BLaER1 treated with 17β-estradiol and CSF1 and Interleukin-3, amounts not matched to agents 10 nM and 100 nM (cell line): ENCODE measurements around the gene SLC35F3.
"Not testable (repeated sequence)": the region's sequence is repeated elsewhere in the genome, so short reads cannot be mapped to it uniquely, and the experiment has no call there.

Experiments used
- H3K27ac ChIP-seq, 11 experiments: shearing (Covaris generic); formaldehyde crosslinking; 2 replicates each; pipeline ENCODE4 v1.8.1; 2022
- H3K27me3 ChIP-seq, 11 experiments: shearing (Covaris generic); formaldehyde crosslinking; 2 replicates each; pipeline ENCODE4 v1.8.1; 2022
- H3K36me3 ChIP-seq, 11 experiments: shearing (Covaris generic); formaldehyde crosslinking; 2 replicates each; pipeline ENCODE4 v1.8.1; 2022
- H3K4me1 ChIP-seq, 10 experiments: shearing (Covaris generic); formaldehyde crosslinking; 2 replicates each; pipeline ENCODE4 v1.8.1; 2022
- H3K4me2 ChIP-seq, 11 experiments: shearing (Covaris generic); formaldehyde crosslinking; 2 replicates each; pipeline ENCODE4 v1.8.1; 2022
- H3K4me3 ChIP-seq, 10 experiments: shearing (Covaris generic); formaldehyde crosslinking; 2 replicates each; pipeline ENCODE4 v1.8.1; 2022
- H3K9ac ChIP-seq, 11 experiments: shearing (Covaris generic); formaldehyde crosslinking; 2 replicates each; pipeline ENCODE4 v1.8.1; 2022
- H3K9me3 ChIP-seq, 11 experiments: shearing (Covaris generic); formaldehyde crosslinking; replicated peaks in 1 of 11; 2 replicates each; pipeline ENCODE4 v1.8.1; 2022
- H4K20me1 ChIP-seq, 11 experiments: shearing (Covaris generic); formaldehyde crosslinking; 2 replicates each; pipeline ENCODE4 v1.8.1; 2022
- Cebpa-rat ChIP-seq, 11 experiments: shearing (Covaris generic); IDR thresholded peaks; 2 replicates each; pipeline ENCODE4 v1.8.1; 2022

Gene SLC35F3

GRCh38 chr1:234168061-234168724 is 263.7 kb downstream of the SLC35F3 start:
- Histone ChIP-seq H3K4me1 (peaks cover 9 to 49% (median 32%) of the 10 kb centered on the region in 10 experiments), H3K36me3 (no peaks in the 10 kb centered on the region), H4K20me1 (no peaks in the 10 kb centered on the region), H3K4me2 (no peak overlapping the region), H3K9me3 (no peaks in the 10 kb centered on the region), H3K27me3 (no peaks in the 10 kb centered on the region), H3K27ac (no peak overlapping the region), H3K4me3 (no peak overlapping the region), H3K9ac (no peak overlapping the region)
- TF ChIP-seq Cebpa-rat (IDR thresholded peaks at IDR 0.05): no peak

GRCh38 chr1:234169161-234169849 is 264.8 kb downstream of the SLC35F3 start:
- no peak overlapping the region for H3K9ac ChIP-seq
- peaks cover 9 to 49% (median 33%) of the 10 kb centered on the region in 10 experiments for H3K4me1 ChIP-seq
- no peaks in the 10 kb centered on the region for H3K27me3 ChIP-seq
- peak overlapping the region in 4 of 11 experiments; percentile 81 to 97 (median 94); a peak in 6 of 22 replicates for H3K4me2 ChIP-seq
- no peak overlapping the region for H3K4me3 ChIP-seq
- no peaks in the 10 kb centered on the region for H4K20me1 ChIP-seq
- H3K27ac ChIP-seq: no peak overlapping the region
- no peak for TF ChIP-seq Cebpa-rat (IDR thresholded peaks at IDR 0.05)
- H3K36me3 ChIP-seq: no peaks in the 10 kb centered on the region
- no peaks in the 10 kb centered on the region for H3K9me3 ChIP-seq

- Histone ChIP-seq H3K4me2 (peak overlapping the region in 9 of 11 experiments; percentile 68 to 97 (median 86); a peak in 18 of 22 replicates), H3K36me3 (no peaks in the 10 kb centered on the region), H3K4me3 (no peak overlapping the region), H3K27ac (0 out of 22 replicates have a peak overlapping the region, but pooled peaks of 1 of the 11 experiments have one; percentile 10), H4K20me1 (no peaks in the 10 kb centered on the region), H3K4me1 (peaks cover 9 to 49% (median 33%) of the 10 kb centered on the region in 10 experiments), H3K27me3 (no peaks in the 10 kb centered on the region), H3K9me3 (no peaks in the 10 kb centered on the region), H3K9ac (peak overlapping the region in 1 of 11 experiments; percentile 24; a peak in 2 of 22 replicates)
- TF ChIP-seq Cebpa-rat (IDR thresholded peaks at IDR 0.05): no peak
These were observed 265.6 kb downstream of the SLC35F3 start for GRCh38 chr1:234170067-234170466.

- H3K4me1 ChIP-seq: peaks cover 9 to 55% (median 37%) of the 10 kb centered on the region in 10 experiments
- no peak for TF ChIP-seq Cebpa-rat (IDR thresholded peaks at IDR 0.05)
- no peaks in the 10 kb centered on the region for H4K20me1 ChIP-seq
- no peaks in the 10 kb centered on the region for H3K9me3 ChIP-seq
- no peaks in the 10 kb centered on the region for H3K36me3 ChIP-seq
- H3K27me3 ChIP-seq: no peaks in the 10 kb centered on the region
- H3K27ac ChIP-seq: peak overlapping the region in 1 of 11 experiments; percentile 10; a peak in 1 of 22 replicates
- peak overlapping the region in 1 of 11 experiments; percentile 45; a peak in 3 of 22 replicates for H3K9ac ChIP-seq
- peak overlapping the region; percentile 32 to 97 (median 84) for H3K4me2 ChIP-seq
- H3K4me3 ChIP-seq: peak overlapping the region in 4 of 10 experiments; percentile 23 to 28 (median 28); a peak in 4 of 20 replicates
These were observed 266.1 kb downstream of the SLC35F3 start for GRCh38 chr1:234170622-234171021.

- Histone ChIP-seq H3K4me3 (no peak overlapping the region), H3K9ac (no peak overlapping the region), H3K9me3 (peaks cover 16 to 24% (median 19%) of the 10 kb centered on the region in 11 experiments), H3K36me3 (no peaks in the 10 kb centered on the region), H3K4me2 (no peak overlapping the region), H4K20me1 (no peaks in the 10 kb centered on the region), H3K4me1 (peaks cover 9 to 69% (median 49%) of the 10 kb centered on the region in 10 experiments), H3K27ac (no peak overlapping the region), H3K27me3 (no peaks in the 10 kb centered on the region)
- no peak for TF ChIP-seq Cebpa-rat (IDR thresholded peaks at IDR 0.05)
These were observed 269.5 kb downstream of the SLC35F3 start for GRCh38 chr1:234173968-234174367.

- no peak for TF ChIP-seq Cebpa-rat (IDR thresholded peaks at IDR 0.05)
- Histone ChIP-seq H3K9me3 (peaks cover 16 to 24% (median 19%) of the 10 kb centered on the region in 11 experiments), H4K20me1 (no peaks in the 10 kb centered on the region), H3K4me2 (peak overlapping the region in 9 of 11 experiments; percentile 6 to 86 (median 67); a peak in 15 of 22 replicates), H3K4me1 (peaks cover 9 to 56% (median 42%) of the 10 kb centered on the region in 10 experiments), H3K27me3 (no peaks in the 10 kb centered on the region), H3K36me3 (no peaks in the 10 kb centered on the region), H3K9ac (no peak overlapping the region), H3K4me3 (no peak overlapping the region), H3K27ac (no peak overlapping the region)
These were observed 270.9 kb downstream of the SLC35F3 start for GRCh38 chr1:234175363-234175762.

GRCh38 chr1:234176000-234176399 is 271.5 kb downstream of the SLC35F3 start:
- Histone ChIP-seq H3K36me3 (no peaks in the 10 kb centered on the region), H4K20me1 (no peaks in the 10 kb centered on the region), H3K27ac (no peak overlapping the region), H3K4me3 (no peak overlapping the region), H3K4me2 (peak overlapping the region in 10 of 11 experiments; percentile 2 to 86 (median 67); a peak in 17 of 22 replicates), H3K9me3 (peaks cover 16 to 24% (median 19%) of the 10 kb centered on the region in 11 experiments), H3K4me1 (peaks cover 4 to 50% (median 36%) of the 10 kb centered on the region in 10 experiments), H3K9ac (peak overlapping the region in 2 of 11 experiments; percentile 21 to 28; a peak in 1 of 22 replicates), H3K27me3 (no peaks in the 10 kb centered on the region)
- TF ChIP-seq Cebpa-rat (IDR thresholded peaks at IDR 0.05): no peak

- peak overlapping the region in 8 of 11 experiments; percentile 53 to 86 (median 69); a peak in 15 of 22 replicates for H3K4me2 ChIP-seq
- H3K36me3 ChIP-seq, H3K9ac ChIP-seq, H3K27ac ChIP-seq, H3K27me3 ChIP-seq, H4K20me1 ChIP-seq: not testable (repeated sequence)
- H3K4me1 ChIP-seq: peaks cover 0 to 41% (median 28%) of the 10 kb centered on the region in 10 experiments; a peak in 17 of 20 replicates
- H3K4me3 ChIP-seq: 0 out of 20 replicates have a peak overlapping the region, but pooled peaks of 1 of the 10 experiments have one; percentile 1
- H3K9me3 ChIP-seq: peaks cover 16 to 24% (median 19%) of the 10 kb centered on the region in 11 experiments
These were observed 272.4 kb downstream of the SLC35F3 start for GRCh38 chr1:234176847-234177246.

- no peaks in the 10 kb centered on the region for H4K20me1 ChIP-seq
- no peak overlapping the region for H3K27ac ChIP-seq
- H3K9ac ChIP-seq: no peak overlapping the region
- no peak for TF ChIP-seq Cebpa-rat (IDR thresholded peaks at IDR 0.05)
- H3K4me2 ChIP-seq: no peak overlapping the region
- H3K4me1 ChIP-seq: peaks cover 6 to 26% (median 20%) of the 10 kb centered on the region in 10 experiments; a peak in 18 of 20 replicates
- H3K36me3 ChIP-seq: no peaks in the 10 kb centered on the region
- no peak overlapping the region for H3K4me3 ChIP-seq
- peaks cover 0 to 11% (median 7%) of the 10 kb centered on the region in 11 experiments; a peak in 11 of 22 replicates for H3K9me3 ChIP-seq
- H3K27me3 ChIP-seq: no peaks in the 10 kb centered on the region
These were observed 281.0 kb downstream of the SLC35F3 start for GRCh38 chr1:234185438-234185837.
